Endothelial cell of umbilical vein (primary cell): ENCODE results near the gene MGAT1. TPM values are rescaled to one million over a fixed set of nuclear protein-coding genes. Genes with fewer than 3 reads are reported as not detected.

Experiments
- BruUV-seq: library from RNA; stranded (reverse); fragments of 400-500 nt; replicated peaks from 2 replicates; lab custom pipeline; 2021; lab: Mats Ljungman, UMichigan
- CTCF ChIA-PET: fragments of 300-600, 350-600 bp; sonication (Branson Sonifier 250); formaldehyde crosslinking; loops from one replicate; lab custom pipeline; 2021; ENCODE audit warnings: antibody characterized with exemption, inconsistent platforms; lab: Charles Lee
- POLR2A ChIA-PET: fragments of 300-600, 350-600 bp; sonication (Branson Sonifier 250); formaldehyde crosslinking; loops from one replicate; lab custom pipeline; 2021; ENCODE audit warnings: antibody characterized with exemption, inconsistent platforms; lab: Charles Lee
- DNase-seq: peaks from one replicate; pipeline ENCODE4 v3.0.0-alpha.2; 2011; ENCODE audit warnings: low read depth, low spot score
- FAIRE-seq: peaks from 2 replicates; lab custom pipeline; 2011; peaks lifted over from hg19 to GRCh38; lab: Jason Lieb, UNC
- H2AFZ ChIP-seq: 2 replicates; pipeline ENCODE4 v1.6.0; 2012; ENCODE audit warnings: low read depth, low read length, control low read depth, inconsistent platforms
- H3K27ac ChIP-seq: 2 replicates; pipeline ENCODE4 v1.5.1; 2011; ENCODE audit warnings: low read depth, mild to moderate bottlenecking, control low read depth, low read length, moderate library complexity; ENCODE audit not compliant: insufficient read depth
- H3K27me3 ChIP-seq, 2 experiments: 2 replicates each; pipeline versions ENCODE4 v1.6.0 to v1.6.1; 2011; ENCODE audit warnings: low read length in 2 of 2, mixed read lengths in 1 of 2; ENCODE audit not compliant: control insufficient read depth in 2 of 2, insufficient read depth in 2 of 2
- H3K36me3 ChIP-seq, 2 experiments: 2 replicates in 1 of 2; 3 replicates in 1 of 2; pipeline ENCODE4 v1.5.1; 2011; ENCODE audit warnings: low read length in 2 of 2, mild to moderate bottlenecking in 1 of 2, moderate library complexity in 1 of 2; ENCODE audit not compliant: control insufficient read depth in 2 of 2, insufficient read depth in 2 of 2; ENCODE audit errors: extremely low read depth in 1 of 2
- H3K4me1 ChIP-seq: 3 replicates; pipeline ENCODE4 v1.5.1; 2011; ENCODE audit warnings: mild to moderate bottlenecking, low read length; ENCODE audit not compliant: control insufficient read depth, insufficient read depth; ENCODE audit errors: extremely low read depth
- H3K4me2 ChIP-seq: 2 replicates; pipeline ENCODE4 v1.6.1; 2011; ENCODE audit warnings: low read length, control low read depth, mixed read lengths; ENCODE audit not compliant: insufficient read depth
- H3K4me3 ChIP-seq, 3 experiments: fragments of 200-600 bp in 1 of 3; sonication (generic), shearing (Covaris generic) in 1 of 3; replicated peaks in 1 of 3; 2 replicates each; pipeline ENCODE4 v1.5.1; 2011 to 2016; ENCODE audit warnings: control low read depth in 3 of 3, low read length in 3 of 3, mild to moderate bottlenecking in 2 of 3, inconsistent platforms in 1 of 3, low read depth in 1 of 3, moderate library complexity in 1 of 3; ENCODE audit not compliant: insufficient read depth in 1 of 3
- H3K79me2 ChIP-seq: 2 replicates; pipeline ENCODE4 v1.6.0; 2012; ENCODE audit warnings: low read length, inconsistent platforms; ENCODE audit not compliant: control insufficient read depth, insufficient read depth
- H3K9ac ChIP-seq: replicated peaks from 2 replicates; pipeline ENCODE3; 2011; ENCODE audit warnings: low read length, control low read depth; ENCODE audit not compliant: insufficient read depth; ENCODE audit errors: extremely low read depth
- H3K9me1 ChIP-seq: replicated peaks from 3 replicates; pipeline ENCODE4 v1.6.0; 2011; ENCODE audit warnings: mild to moderate bottlenecking, low read length; ENCODE audit not compliant: control insufficient read depth, insufficient read depth; ENCODE audit errors: extremely low read depth
- H3K9me3 ChIP-seq: replicated peaks from 2 replicates; pipeline ENCODE4 v1.5.1; 2012; ENCODE audit warnings: low read length, inconsistent platforms; ENCODE audit not compliant: control insufficient read depth, insufficient read depth
- H4K20me1 ChIP-seq: replicated peaks from 2 replicates; pipeline ENCODE3; 2011; ENCODE audit warnings: mild to moderate bottlenecking, low read length; ENCODE audit not compliant: control insufficient read depth, insufficient read depth; ENCODE audit errors: extremely low read depth
- EZH2 ChIP-seq: IDR thresholded peaks from 2 replicates; pipeline ENCODE4 v1.6.1; 2012; ENCODE audit warnings: borderline replicate concordance, low read depth, mild to moderate bottlenecking, moderate library complexity, low read length, inconsistent platforms; ENCODE audit not compliant: severe bottlenecking
- FOS ChIP-seq: IDR thresholded peaks from 2 replicates; pipeline ENCODE4 v1.6.1; 2011; ENCODE audit warnings: mild to moderate bottlenecking, low read length, moderate library complexity, borderline replicate concordance; ENCODE audit not compliant: insufficient read depth
- GATA2 ChIP-seq: IDR thresholded peaks from 2 replicates; pipeline ENCODE4 v1.7.0; 2011; ENCODE audit warnings: low read depth, mild to moderate bottlenecking, moderate library complexity, mixed read lengths, low read length; ENCODE audit not compliant: insufficient read length, insufficient read depth
- JUN ChIP-seq: IDR thresholded peaks from 2 replicates; pipeline ENCODE4 v1.6.1; 2011; ENCODE audit warnings: borderline replicate concordance, low read depth; ENCODE audit not compliant: insufficient read length, insufficient read depth
- MAX ChIP-seq: IDR thresholded peaks from 2 replicates; pipeline ENCODE4 v1.6.1; 2011; ENCODE audit not compliant: insufficient read depth, insufficient read length
- MYC ChIP-seq: IDR thresholded peaks from one replicate; pipeline ENCODE4 v1.6.1; 2011; ENCODE audit warnings: mild to moderate bottlenecking, low read depth, low read length
- POLR2A ChIP-seq: IDR thresholded peaks from 2 replicates; pipeline ENCODE4 v1.6.1; 2012; ENCODE audit warnings: low read depth, mild to moderate bottlenecking, control low read depth, low read length
- POLR2AphosphoS5 ChIP-seq: IDR thresholded peaks from 2 replicates; pipeline ENCODE4 v1.6.1; 2012; ENCODE audit warnings: low read depth, mild to moderate bottlenecking, control low read depth, low read length, moderate library complexity; ENCODE audit not compliant: insufficient read depth
- dilution Hi-C: fragments of 300-500 bp; cut with MboI; formaldehyde crosslinking; loops from one replicate; pipeline ENCODE4 v1.15.0; 2019; ENCODE audit warnings: low sequenced_read_pairs; ENCODE audit not compliant: extremely low pct_ligation_motif_present
- intact Hi-C: fragments of 100-400 bp; cut with micrococcal nuclease; formaldehyde crosslinking; loops from one replicate; pipeline ENCODE4 v1.10.0; 2022
- polyA plus RNA-seq, 4 experiments: library from polyadenylated mRNA; depleted of rRNA in 3 of 4; stranded (reverse) in 3 of 4; unstranded in 1 of 4; fragments of >200 nt; gene quantifications; 2 replicates each; pipeline versions ENCODE4 v1.2.1 to v1.2.3, GENCODE V29; 2011 to 2012; ENCODE audit warnings: missing spikeins in 1 of 4
- total RNA-seq: library from RNA; stranded (reverse); gene quantifications from 2 replicates; pipeline ENCODE4 v1.2.3, GENCODE V29; 2021
- TF ChIP-seq, protein P1 (sequence below), 2 donors: IDR thresholded peaks; 1 replicate in 1 of 2; 2 replicates in 1 of 2; pipeline ENCODE4 v1.5.1; 2011; ENCODE audit warnings: low read length in 2 of 2, mild to moderate bottlenecking in 2 of 2, moderate library complexity in 2 of 2, control low read depth in 1 of 2, inconsistent platforms in 1 of 2, low read depth in 1 of 2; ENCODE audit not compliant: insufficient read depth in 1 of 2; ENCODE audit errors: extremely low read depth in 1 of 2

Gene MGAT1
- total and polyA plus RNA-seq, 2 donors (not counting 3 experiments of a cell fraction or from before 2014, with no cell fraction given) = 123 to 126 TPM

GRCh38 chr5:180769821-180770220 is 32.8 kb downstream of the MGAT1 start:
- Histone ChIP-seq H3K79me2 (no peaks in the 10 kb centered on the region), H3K27ac (no peak overlapping the region), H3K9me1 (no peaks in the 10 kb centered on the region), H3K36me3 (no peaks in the 10 kb centered on the region), H2AFZ (no peak overlapping the region), H3K4me1 (no peaks in the 10 kb centered on the region), H3K9me3 (no peaks in the 10 kb centered on the region), H4K20me1 (no peaks in the 10 kb centered on the region), H3K4me2 (no peak overlapping the region), H3K4me3 (no peak overlapping the region), H3K27me3 (no peaks in the 10 kb centered on the region), H3K9ac (no peak overlapping the region)
- BruUV-seq = no TSS peak
- ChIA-PET POLR2A (no interaction called here), CTCF (no interaction called here)
- FAIRE-seq = no peak
- intact Hi-C loops (no loop called here), dilution Hi-C loops (no loop called here)
- TF ChIP-seq EZH2 (no peak), GATA2 (no peak), MAX (no peak), JUN (no peak), POLR2A (no peak), MYC (no peak), POLR2AphosphoS5 (no peak), FOS (no peak)
- TF ChIP-seq, protein P1, sequence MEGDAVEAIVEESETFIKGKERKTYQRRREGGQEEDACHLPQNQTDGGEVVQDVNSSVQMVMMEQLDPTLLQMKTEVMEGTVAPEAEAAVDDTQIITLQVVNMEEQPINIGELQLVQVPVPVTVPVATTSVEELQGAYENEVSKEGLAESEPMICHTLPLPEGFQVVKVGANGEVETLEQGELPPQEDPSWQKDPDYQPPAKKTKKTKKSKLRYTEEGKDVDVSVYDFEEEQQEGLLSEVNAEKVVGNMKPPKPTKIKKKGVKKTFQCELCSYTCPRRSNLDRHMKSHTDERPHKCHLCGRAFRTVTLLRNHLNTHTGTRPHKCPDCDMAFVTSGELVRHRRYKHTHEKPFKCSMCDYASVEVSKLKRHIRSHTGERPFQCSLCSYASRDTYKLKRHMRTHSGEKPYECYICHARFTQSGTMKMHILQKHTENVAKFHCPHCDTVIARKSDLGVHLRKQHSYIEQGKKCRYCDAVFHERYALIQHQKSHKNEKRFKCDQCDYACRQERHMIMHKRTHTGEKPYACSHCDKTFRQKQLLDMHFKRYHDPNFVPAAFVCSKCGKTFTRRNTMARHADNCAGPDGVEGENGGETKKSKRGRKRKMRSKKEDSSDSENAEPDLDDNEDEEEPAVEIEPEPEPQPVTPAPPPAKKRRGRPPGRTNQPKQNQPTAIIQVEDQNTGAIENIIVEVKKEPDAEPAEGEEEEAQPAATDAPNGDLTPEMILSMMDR (IDR thresholded peaks at IDR 0.05; ENCODE audit: extremely low read depth in 1 of 2, insufficient read depth in 1 of 2, low read depth in 1 of 2, low read length in 2 of 2) = no peak
- no peak for DNase-seq
